Measurements from ENCODE around the gene PSME2.
A peak's percentile ranks its signal among the peaks of the same experiment; 100 is the strongest.

PSME2 gene

GRCh38 chr14:24146453-24146977 is at the start of gene PSME2:
Gene PSME2 (minus strand): TSS chr14:24146610. CDS start chr14:24146581, 29 bp downstream.
- DNase-seq (ENCODE audit: low read depth in 4 of 4, low spot score in 1 of 4), result peak; percentile 62 to 93 (median 78)

- peak; percentile 63 to 78 (median 76) for DNase-seq (ENCODE audit: low read depth in 4 of 4, low spot score in 1 of 4)
These were observed 49.0 kb upstream of the PSME2 start, which contains the start of gene TM9SF1 for GRCh38 chr14:24195186-24196070. Gene TM9SF1 (minus strand): TSS chr14:24195441. CDS start chr14:24195019, 422 bp downstream.

GRCh38 chr14:24194873-24195185 is 48.4 kb upstream of the PSME2 start:
- DNase-seq (ENCODE audit: low read depth in 4 of 4, low spot score in 1 of 4), result no peak

GRCh38 chr14:24194186-24194872 is 47.9 kb upstream of the PSME2 start:
- DNase-seq (ENCODE audit: low read depth in 4 of 4, low spot score in 1 of 4), result no peak

GRCh38 chr14:24192933-24193332 is 46.5 kb upstream of the PSME2 start:
- no peak for DNase-seq (ENCODE audit: low read depth in 4 of 4, low spot score in 1 of 4)

- no peak for DNase-seq (ENCODE audit: low read depth in 4 of 4, low spot score in 1 of 4)
These were observed 44.0 kb upstream of the PSME2 start for GRCh38 chr14:24190416-24190815.

GRCh38 chr14:24189460-24189859 is 43.0 kb upstream of the PSME2 start:
- no peak for DNase-seq (ENCODE audit: low read depth in 4 of 4, low spot score in 1 of 4)

GRCh38 chr14:24189059-24189375 is 42.6 kb upstream of the PSME2 start:
- no peak for DNase-seq (ENCODE audit: low read depth in 4 of 4, low spot score in 1 of 4)

GRCh38 chr14:24188251-24189058 is 42.0 kb upstream of the PSME2 start, which contains the start of gene IPO4:
Gene IPO4 (minus strand): TSS chr14:24188816. CDS start chr14:24188787, 29 bp downstream.
- peak; percentile 80 to 94 (median 89) for DNase-seq (ENCODE audit: low read depth in 4 of 4, low spot score in 1 of 4)

GRCh38 chr14:24187539-24187915 is 41.1 kb upstream of the PSME2 start:
- DNase-seq (ENCODE audit: low read depth in 4 of 4, low spot score in 1 of 4), result no peak

- no peak for DNase-seq (ENCODE audit: low read depth in 4 of 4, low spot score in 1 of 4)
These were observed 40.6 kb upstream of the PSME2 start for GRCh38 chr14:24186831-24187538.

- DNase-seq (ENCODE audit: low read depth in 4 of 4, low spot score in 1 of 4), result no peak
These were observed 39.3 kb upstream of the PSME2 start for GRCh38 chr14:24185741-24186140.

- DNase-seq (ENCODE audit: low read depth in 4 of 4, low spot score in 1 of 4), result no peak
These were observed 38.6 kb upstream of the PSME2 start for GRCh38 chr14:24185026-24185425.

- DNase-seq (ENCODE audit: low read depth in 4 of 4, low spot score in 1 of 4), result no peak
These were observed 37.9 kb upstream of the PSME2 start for GRCh38 chr14:24184104-24184970.

- DNase-seq (ENCODE audit: low read depth in 4 of 4, low spot score in 1 of 4), result no peak
These were observed 36.6 kb upstream of the PSME2 start for GRCh38 chr14:24183014-24183481.

- no peak for DNase-seq (ENCODE audit: low read depth in 4 of 4, low spot score in 1 of 4)
These were observed 35.9 kb upstream of the PSME2 start for GRCh38 chr14:24182110-24182882.

- no peak for DNase-seq (ENCODE audit: low read depth in 4 of 4, low spot score in 1 of 4)
These were observed 35.1 kb upstream of the PSME2 start for GRCh38 chr14:24181371-24182077.

Data from stimulated activated CD4-positive, alpha-beta T cell treated with anti-CD3 and anti-CD28 coated beads, Interleukin-1b, Interleukin-23, amount 100 ng/mL, for 24 hours (primary cell).